ENCODE measurements around the gene ARRDC4.

ARRDC4 gene

GRCh38 chr15:97972366-97972765 is 11.9 kb downstream of the ARRDC4 start:
- Histone ChIP-seq H3K4ac (ENCODE audit: low read depth in 1 of 2, low read length in 2 of 2) (no peak overlapping the region), H3K23ac (ENCODE audit: low read length in 2 of 2) (no peak overlapping the region), H3K14ac (ENCODE audit: low read length in 2 of 2) (no peak overlapping the region), H3K4me2 (ENCODE audit: low read length, poor library complexity, severe bottlenecking) (no peak overlapping the region), H2BK5ac (ENCODE audit: low read depth, low read length, poor library complexity, severe bottlenecking) (no peak overlapping the region), H3K27ac (ENCODE audit: low read length, poor library complexity, severe bottlenecking) (no peak overlapping the region), H3K79me1 (replicated peaks; ENCODE audit: low read length, poor library complexity, severe bottlenecking) (no peaks in the 10 kb centered on the region), H3K9ac (ENCODE audit: low read length) (no peak overlapping the region), H3K36me3 (ENCODE audit: control insufficient read depth in 1 of 2, insufficient read depth in 2 of 2, low read depth in 1 of 2, low read length in 2 of 2) (peaks cover 0 to 53% of the 10 kb centered on the region in 2 experiments), H3K9me3 (ENCODE audit: control insufficient read depth, low read length) (no peaks in the 10 kb centered on the region), H2AK5ac (ENCODE audit: low read length, severe bottlenecking) (no peak overlapping the region), H3K4me3 (ENCODE audit: insufficient read depth in 1 of 2, low read depth in 1 of 2, low read length in 2 of 2) (no peak overlapping the region), H2BK120ac (ENCODE audit: low read depth, low read length) (no peak overlapping the region), H3K27me3 (ENCODE audit: control insufficient read depth in 1 of 2, insufficient read depth in 1 of 2, low read length in 2 of 2) (no peaks in the 10 kb centered on the region), H3K18ac (ENCODE audit: low read depth in 1 of 2, low read length in 2 of 2) (no peak overlapping the region), H4K8ac (ENCODE audit: low read length) (no peak overlapping the region), H3K4me1 (ENCODE audit: control insufficient read depth, insufficient read depth, low read depth, low read length) (no peaks in the 10 kb centered on the region), H4K91ac (ENCODE audit: low read length) (no peak overlapping the region), H2BK15ac (ENCODE audit: low read depth, poor library complexity, severe bottlenecking) (no peak overlapping the region), H2AFZ (ENCODE audit: low read depth, low read length) (no peak overlapping the region), H2BK12ac (ENCODE audit: low read length in 2 of 2) (no peak overlapping the region)
- DNase-seq = no peak
- 60% methylated on average over 1 of the region's 1 CpG for WGBS

- Histone ChIP-seq H4K8ac (ENCODE audit: low read length) (no peak overlapping the region), H3K4me2 (ENCODE audit: low read length, poor library complexity, severe bottlenecking) (no peak overlapping the region), H2BK5ac (ENCODE audit: low read depth, low read length, poor library complexity, severe bottlenecking) (no peak overlapping the region), H3K23ac (ENCODE audit: low read length in 2 of 2) (no peak overlapping the region), H2AFZ (ENCODE audit: low read depth, low read length) (no peak overlapping the region), H2BK15ac (ENCODE audit: low read depth, poor library complexity, severe bottlenecking) (no peak overlapping the region), H4K91ac (ENCODE audit: low read length) (no peak overlapping the region), H3K9me3 (ENCODE audit: control insufficient read depth, low read length) (no peaks in the 10 kb centered on the region), H3K4ac (ENCODE audit: low read depth in 1 of 2, low read length in 2 of 2) (no peak overlapping the region), H3K4me3 (ENCODE audit: insufficient read depth in 1 of 2, low read depth in 1 of 2, low read length in 2 of 2) (no peak overlapping the region), H3K18ac (ENCODE audit: low read depth in 1 of 2, low read length in 2 of 2) (no peak overlapping the region), H2AK5ac (ENCODE audit: low read length, severe bottlenecking) (no peak overlapping the region), H3K27me3 (ENCODE audit: control insufficient read depth in 1 of 2, insufficient read depth in 1 of 2, low read length in 2 of 2) (no peaks in the 10 kb centered on the region), H3K79me1 (replicated peaks; ENCODE audit: low read length, poor library complexity, severe bottlenecking) (no peaks in the 10 kb centered on the region), H3K4me1 (ENCODE audit: control insufficient read depth, insufficient read depth, low read depth, low read length) (no peaks in the 10 kb centered on the region), H3K14ac (ENCODE audit: low read length in 2 of 2) (no peak overlapping the region), H3K27ac (ENCODE audit: low read length, poor library complexity, severe bottlenecking) (no peak overlapping the region), H3K36me3 (ENCODE audit: control insufficient read depth in 1 of 2, insufficient read depth in 2 of 2, low read depth in 1 of 2, low read length in 2 of 2) (peaks cover 0 to 30% of the 10 kb centered on the region in 2 experiments), H3K9ac (ENCODE audit: low read length) (no peak overlapping the region), H2BK12ac (ENCODE audit: low read length in 2 of 2) (no peak overlapping the region), H2BK120ac (ENCODE audit: low read depth, low read length) (no peak overlapping the region)
- no peak for DNase-seq
- WGBS = 79% methylated on average over 6 of the region's 8 CpGs
Measured at GRCh38 chr15:97976129-97976528, 15.6 kb downstream of the ARRDC4 start.

- H3K4me1 ChIP-seq (ENCODE audit: control insufficient read depth, insufficient read depth, low read depth, low read length) = no peaks in the 10 kb centered on the region
- no peak overlapping the region for H4K8ac ChIP-seq (ENCODE audit: low read length)
- 91% methylated on average over 8 of the region's 10 CpGs for WGBS
Measured at GRCh38 chr15:97976766-97977503, 16.4 kb downstream of the ARRDC4 start.

GRCh38 chr15:97977734-97978133 is 17.2 kb downstream of the ARRDC4 start:
- Histone ChIP-seq H2BK12ac (ENCODE audit: low read length in 2 of 2) (no peak overlapping the region), H3K79me1 (replicated peaks; ENCODE audit: low read length, poor library complexity, severe bottlenecking) (no peaks in the 10 kb centered on the region), H3K4me2 (ENCODE audit: low read length, poor library complexity, severe bottlenecking) (no peak overlapping the region), H3K4me3 (ENCODE audit: insufficient read depth in 1 of 2, low read depth in 1 of 2, low read length in 2 of 2) (no peak overlapping the region), H3K23ac (ENCODE audit: low read length in 2 of 2) (no peak overlapping the region), H2AK5ac (ENCODE audit: low read length, severe bottlenecking) (no peak overlapping the region), H2BK5ac (ENCODE audit: low read depth, low read length, poor library complexity, severe bottlenecking) (no peak overlapping the region), H4K91ac (ENCODE audit: low read length) (no peak overlapping the region), H3K36me3 (ENCODE audit: control insufficient read depth in 1 of 2, insufficient read depth in 2 of 2, low read depth in 1 of 2, low read length in 2 of 2) (peaks cover 0 to 14% of the 10 kb centered on the region in 2 experiments), H3K27ac (ENCODE audit: low read length, poor library complexity, severe bottlenecking) (no peak overlapping the region), H3K9me3 (ENCODE audit: control insufficient read depth, low read length) (no peaks in the 10 kb centered on the region), H3K27me3 (ENCODE audit: control insufficient read depth in 1 of 2, insufficient read depth in 1 of 2, low read length in 2 of 2) (no peaks in the 10 kb centered on the region), H3K4ac (ENCODE audit: low read depth in 1 of 2, low read length in 2 of 2) (no peak overlapping the region), H2BK15ac (ENCODE audit: low read depth, poor library complexity, severe bottlenecking) (no peak overlapping the region), H3K9ac (ENCODE audit: low read length) (no peak overlapping the region), H2AFZ (ENCODE audit: low read depth, low read length) (no peak overlapping the region), H3K14ac (ENCODE audit: low read length in 2 of 2) (no peak overlapping the region), H2BK120ac (ENCODE audit: low read depth, low read length) (no peak overlapping the region), H3K18ac (ENCODE audit: low read depth in 1 of 2, low read length in 2 of 2) (no peak overlapping the region), H4K8ac (ENCODE audit: low read length) (no peak overlapping the region), H3K4me1 (ENCODE audit: control insufficient read depth, insufficient read depth, low read depth, low read length) (no peaks in the 10 kb centered on the region)
- WGBS = 80% methylated on average over 7 of the region's 8 CpGs
- no peak for DNase-seq

More at GRCh38 chr15:97976766-97977503, 16.4 kb downstream of the ARRDC4 start:
- no peak overlapping the region for H3K4me2 ChIP-seq (ENCODE audit: low read length, poor library complexity, severe bottlenecking)
- no peak overlapping the region for H2BK120ac ChIP-seq (ENCODE audit: low read depth, low read length)
- H2AFZ ChIP-seq (ENCODE audit: low read depth, low read length) = no peak overlapping the region
- no peak overlapping the region for H2BK5ac ChIP-seq (ENCODE audit: low read depth, low read length, poor library complexity, severe bottlenecking)
- no peak overlapping the region for H3K23ac ChIP-seq (ENCODE audit: low read length in 2 of 2)
- no peak overlapping the region for H2AK5ac ChIP-seq (ENCODE audit: low read length, severe bottlenecking)
- H3K9ac ChIP-seq (ENCODE audit: low read length) = no peak overlapping the region
- H3K14ac ChIP-seq (ENCODE audit: low read length in 2 of 2) = no peak overlapping the region
- H3K4me3 ChIP-seq (ENCODE audit: insufficient read depth in 1 of 2, low read depth in 1 of 2, low read length in 2 of 2) = no peak overlapping the region
- H3K79me1 ChIP-seq (replicated peaks; ENCODE audit: low read length, poor library complexity, severe bottlenecking) = no peaks in the 10 kb centered on the region
- no peaks in the 10 kb centered on the region for H3K9me3 ChIP-seq (ENCODE audit: control insufficient read depth, low read length)
- no peak overlapping the region for H2BK12ac ChIP-seq (ENCODE audit: low read length in 2 of 2)
- H3K4ac ChIP-seq (ENCODE audit: low read depth in 1 of 2, low read length in 2 of 2) = no peak overlapping the region
- no peak for DNase-seq
- H3K36me3 ChIP-seq (ENCODE audit: control insufficient read depth in 1 of 2, insufficient read depth in 2 of 2, low read depth in 1 of 2, low read length in 2 of 2) = peaks cover 0 to 22% of the 10 kb centered on the region in 2 experiments
- no peak overlapping the region for H3K27ac ChIP-seq (ENCODE audit: low read length, poor library complexity, severe bottlenecking)
- no peak overlapping the region for H4K91ac ChIP-seq (ENCODE audit: low read length)
- H2BK15ac ChIP-seq (ENCODE audit: low read depth, poor library complexity, severe bottlenecking) = no peak overlapping the region
- no peak overlapping the region for H3K18ac ChIP-seq (ENCODE audit: low read depth in 1 of 2, low read length in 2 of 2)
- no peaks in the 10 kb centered on the region for H3K27me3 ChIP-seq (ENCODE audit: control insufficient read depth in 1 of 2, insufficient read depth in 1 of 2, low read length in 2 of 2)

All from mesenchymal stem cell (in vitro differentiated cells and primary cell).